NCI-H2227 (cell line): ENCODE measurements around the gene KCNE3.

ENCODE experiments used
- DNase-seq: peaks from one replicate; lab custom pipeline; 2025; ENCODE audit not compliant: unreplicated experiment; lab: John Stamatoyannopoulos, UW

KCNE3 gene

GRCh38 chr11:74466916-74467885 lies at the start of gene KCNE3:
Gene KCNE3, minus strand, starts transcription at chr11:74467549. Its CDS starts 9,986 bp downstream, at chr11:74457563.
- DNase-seq = peak; percentile 22

GRCh38 chr11:74507582-74507981 lies 40.2 kb upstream of the KCNE3 start:
- DNase-seq = no peak

GRCh38 chr11:74506823-74507222 lies 39.5 kb upstream of the KCNE3 start:
- DNase-seq = no peak

GRCh38 chr11:74505911-74506310 lies 38.6 kb upstream of the KCNE3 start:
- no peak for DNase-seq

GRCh38 chr11:74504100-74504691 lies 36.8 kb upstream of the KCNE3 start:
- no peak for DNase-seq

- no peak for DNase-seq
Observed at GRCh38 chr11:74494916-74495315, 27.6 kb upstream of the KCNE3 start.

GRCh38 chr11:74493791-74494630 lies 26.7 kb upstream of the KCNE3 start:
- DNase-seq = no peak

- DNase-seq = peak; percentile 99
Observed at GRCh38 chr11:74492974-74493790, 25.8 kb upstream of the KCNE3 start, which contains the start of gene LIPT2. Gene LIPT2, minus strand, starts transcription at chr11:74493724. Its CDS starts 21 bp downstream, at chr11:74493703.

- no peak for DNase-seq
Observed at GRCh38 chr11:74492084-74492483, 24.7 kb upstream of the KCNE3 start.

- DNase-seq = no peak
Observed at GRCh38 chr11:74490941-74491340, 23.6 kb upstream of the KCNE3 start.

- DNase-seq = peak; percentile 8
Observed at GRCh38 chr11:74487875-74488274, 20.5 kb upstream of the KCNE3 start.

- DNase-seq = no peak
Observed at GRCh38 chr11:74485868-74486267, 18.5 kb upstream of the KCNE3 start.

- DNase-seq = no peak
Observed at GRCh38 chr11:74480688-74481417, 13.5 kb upstream of the KCNE3 start.

- no peak for DNase-seq
Observed at GRCh38 chr11:74479732-74480123, 12.4 kb upstream of the KCNE3 start.

- no peak for DNase-seq
Observed at GRCh38 chr11:74478877-74479731, 11.8 kb upstream of the KCNE3 start.

- no peak for DNase-seq
Observed at GRCh38 chr11:74476536-74476935, 9.2 kb upstream of the KCNE3 start.

- no peak for DNase-seq
Observed at GRCh38 chr11:74474316-74474715, 7.0 kb upstream of the KCNE3 start.

- no peak for DNase-seq
Observed at GRCh38 chr11:74473382-74474173, 6.2 kb upstream of the KCNE3 start.
